Activated T-helper 9 cell treated with anti-CD3 and anti-CD28 coated beads, Interleukin-2, amount 50 U/mL, for 16 hours (primary cell): ENCODE results near the gene EXOC6B.
"Not testable (repeated sequence)": the region's sequence is repeated elsewhere in the genome, so short reads cannot be mapped to it uniquely, and the experiment has no call there.

Experiments
- DNase-seq: peaks from one replicate; pipeline ENCODE4 v3.0.0-alpha.2; 2020; ENCODE audit warnings: low read depth

EXOC6B gene

DNA sequence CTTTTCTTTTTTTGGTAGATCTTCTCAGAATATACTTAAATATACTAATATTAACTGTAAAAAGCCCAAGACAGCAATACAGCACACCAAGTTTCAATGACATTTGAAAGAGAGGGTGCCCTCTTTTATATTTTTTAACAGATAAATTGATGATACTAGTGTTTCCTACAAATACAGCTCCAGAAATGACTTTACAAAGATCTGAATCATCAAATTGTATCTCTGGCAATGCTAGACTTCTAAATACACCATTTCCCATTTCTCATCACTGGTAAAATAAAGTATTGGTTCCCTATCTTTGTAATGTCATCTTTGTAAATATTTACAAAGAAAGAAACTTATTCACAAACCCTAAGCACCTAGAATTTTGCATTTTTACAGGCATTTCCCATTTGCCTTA is 281.3 kb downstream of the EXOC6B start:
- DNase-seq: no peak

DNA sequence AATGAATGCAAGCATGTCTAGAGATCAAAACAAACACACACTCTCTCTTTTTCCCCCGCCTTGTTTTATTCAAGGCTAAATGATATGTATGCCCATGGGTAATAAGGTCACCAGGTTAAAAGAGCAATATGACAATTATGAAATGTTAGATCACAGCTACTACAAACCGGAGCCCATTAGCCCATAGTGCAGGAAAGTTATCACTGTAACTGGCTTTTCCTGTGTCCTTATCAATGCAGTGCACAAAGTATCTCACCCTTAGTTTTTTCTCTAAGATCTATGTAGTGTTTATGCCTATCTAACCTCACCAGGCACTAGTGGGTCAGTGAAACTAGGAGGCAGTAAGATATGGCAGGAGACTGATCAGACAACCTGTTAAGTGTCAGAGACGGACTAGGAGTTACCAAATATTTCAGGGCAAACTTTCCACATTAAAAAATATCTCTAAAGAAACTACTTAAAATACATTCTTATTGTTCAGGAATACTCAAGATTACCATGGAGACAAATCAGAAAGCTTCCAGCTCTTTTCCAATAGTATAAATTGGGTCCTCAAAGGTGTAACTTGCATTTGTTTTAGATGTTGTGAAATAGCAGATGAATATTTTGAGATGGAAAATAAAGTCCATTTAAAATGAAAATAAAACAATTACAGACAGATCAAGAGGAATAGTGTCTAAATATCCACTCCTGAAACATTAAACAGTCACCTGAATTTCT is 282.2 kb downstream of the EXOC6B start:
- DNase-seq: no peak

DNA sequence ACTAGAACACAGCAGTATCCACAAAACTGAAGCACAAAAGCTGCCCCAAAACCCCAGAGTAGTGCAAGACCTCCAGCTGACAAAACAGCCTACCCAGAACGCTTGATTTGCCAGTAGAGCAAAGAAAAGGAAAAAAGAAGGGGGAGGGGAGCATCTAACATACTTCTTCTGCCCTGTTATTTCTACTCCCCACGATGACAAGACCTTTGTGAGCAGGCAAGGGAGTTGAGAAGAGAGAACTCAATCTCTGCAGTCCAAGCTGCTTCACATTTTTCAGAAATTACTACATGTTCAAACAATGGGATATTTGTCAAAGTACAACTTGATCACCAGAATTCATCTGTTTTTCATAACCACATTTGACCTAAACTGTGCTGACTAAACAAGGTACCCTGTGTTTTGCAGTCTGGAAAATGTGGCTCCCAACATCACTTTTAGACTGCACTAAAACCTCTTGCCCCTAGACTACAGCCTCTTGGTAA is 286.7 kb downstream of the EXOC6B start:
- no peak for DNase-seq

DNA sequence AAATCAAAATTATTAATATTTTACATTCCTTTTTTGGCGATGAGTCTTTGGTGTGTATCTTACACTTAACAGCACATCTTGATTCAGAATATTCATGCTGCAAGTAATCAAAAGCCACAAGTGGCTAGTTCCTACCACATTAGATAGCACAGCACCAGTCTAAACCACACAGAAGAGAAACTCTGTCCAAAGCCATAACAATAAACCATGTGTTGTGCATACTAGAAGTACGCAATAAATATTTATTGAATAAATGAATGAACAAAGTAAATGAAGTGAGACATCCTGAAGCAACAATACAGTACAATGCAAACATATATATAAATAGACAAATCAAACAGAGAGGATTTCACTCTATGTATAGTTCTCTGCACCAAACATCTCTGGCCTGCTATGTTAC is 287.3 kb downstream of the EXOC6B start:
- no peak for DNase-seq

DNA sequence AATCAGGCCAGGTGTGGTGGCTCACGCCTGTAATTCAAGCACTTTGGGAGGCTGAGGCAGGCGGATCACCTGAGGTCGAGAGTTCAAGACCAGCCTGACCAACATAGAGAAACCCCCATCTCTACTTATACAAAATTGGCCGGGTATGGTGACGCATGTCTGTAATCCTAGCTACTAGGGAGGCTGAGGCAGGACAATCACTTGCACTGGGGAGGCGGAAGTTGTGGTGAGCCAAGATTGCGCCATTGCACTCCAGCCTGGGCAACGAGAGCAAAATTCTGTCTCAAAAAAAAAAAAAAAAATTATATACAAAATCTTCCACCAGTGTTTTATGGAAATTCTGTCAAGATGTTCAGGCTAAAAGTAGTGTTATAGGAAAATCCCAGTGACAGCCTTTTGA is 290.2 kb downstream of the EXOC6B start:
- not testable (repeated sequence) for DNase-seq

DNA sequence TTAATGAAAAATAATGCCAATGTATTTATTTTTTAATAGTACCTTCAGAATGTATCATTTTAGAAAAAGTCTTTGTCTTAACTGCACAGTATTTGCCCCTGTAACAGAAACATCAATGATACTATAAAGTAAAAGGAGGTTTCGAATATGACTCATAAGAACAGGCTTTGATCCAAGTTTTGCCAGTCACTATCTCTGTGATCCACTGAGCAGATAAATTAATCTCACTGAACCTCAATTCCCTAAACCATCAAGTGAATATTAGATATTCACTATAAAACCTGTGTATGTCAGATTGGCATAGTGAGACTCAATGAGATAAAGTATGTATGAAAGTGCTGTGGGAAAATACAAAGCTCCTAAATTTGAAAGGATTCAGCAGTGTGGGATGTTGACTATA is 292.1 kb downstream of the EXOC6B start:
- no peak for DNase-seq

DNA sequence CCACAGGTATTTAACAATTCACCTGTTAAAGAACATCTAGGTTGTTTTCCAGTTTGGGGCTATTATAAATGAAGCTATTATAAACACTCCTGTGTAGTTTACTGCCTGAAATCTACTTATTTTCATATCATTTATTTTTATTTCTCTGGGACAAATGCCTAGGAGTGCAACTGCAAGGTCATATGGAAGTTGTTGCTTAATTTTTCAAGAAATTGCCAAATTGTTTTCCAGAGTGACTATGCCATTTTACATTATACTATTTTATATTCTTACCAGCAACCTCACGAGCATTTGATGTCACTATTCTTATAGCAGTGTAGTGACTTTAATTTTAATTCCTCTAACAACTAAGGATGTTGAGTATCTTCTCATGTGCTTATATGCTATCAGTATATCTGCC is 298.4 kb downstream of the EXOC6B start:
- DNase-seq: no peak

DNA sequence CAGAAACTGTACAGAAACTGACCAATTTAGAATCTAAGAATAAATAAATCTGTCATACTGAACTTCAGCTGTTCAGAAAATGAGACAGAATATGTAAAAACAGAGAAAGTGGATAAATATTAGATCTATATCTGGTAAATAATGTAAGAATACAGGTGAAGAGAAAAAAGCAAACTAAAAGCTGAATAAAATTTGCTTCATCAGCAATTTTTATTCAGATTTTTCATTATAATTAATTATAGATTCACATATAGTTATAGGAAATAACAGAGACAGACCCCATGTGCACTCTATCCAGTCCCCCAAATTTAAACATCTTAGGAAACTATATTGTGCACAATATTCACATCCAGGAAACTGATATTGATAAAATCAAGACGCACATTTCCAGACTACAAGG is 299.2 kb downstream of the EXOC6B start:
- no peak for DNase-seq

DNA sequence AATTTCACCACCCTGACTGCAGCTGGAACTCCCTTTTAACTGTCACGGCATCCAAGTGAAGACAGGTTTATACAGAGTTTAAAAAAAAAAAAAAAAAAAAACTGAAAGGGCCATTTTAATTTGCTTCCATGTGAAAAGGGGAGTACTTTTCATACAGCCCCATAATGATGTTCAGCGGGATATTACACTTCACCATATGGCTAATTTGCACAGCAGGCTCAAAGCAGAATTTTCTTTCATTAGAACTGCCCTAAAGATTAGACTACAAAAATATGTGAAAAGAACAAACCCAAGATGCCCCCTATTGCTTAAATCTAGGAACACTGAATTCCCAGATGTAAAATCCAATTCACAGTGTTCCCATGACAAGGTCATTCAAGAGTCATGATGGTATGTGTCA is 301.8 kb downstream of the EXOC6B start:
- no peak for DNase-seq

DNA sequence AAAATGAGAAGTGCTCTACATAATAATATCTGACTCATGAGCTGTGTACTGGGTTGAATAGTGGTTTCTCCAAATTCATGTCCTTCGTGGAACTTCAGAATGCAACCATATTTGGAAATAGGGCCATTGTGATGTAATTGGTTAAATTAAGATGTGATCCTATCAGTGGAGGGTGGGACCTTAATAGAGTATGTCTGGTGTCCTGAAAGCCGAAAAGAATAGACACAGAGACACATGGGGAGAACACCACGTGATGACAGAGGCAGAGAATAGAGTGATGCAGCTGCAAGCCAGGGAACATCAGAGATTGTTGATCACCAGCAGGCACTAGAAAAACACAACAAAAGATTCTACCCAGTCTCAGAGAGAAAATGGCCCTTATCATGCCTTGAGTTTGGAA is 310.1 kb downstream of the EXOC6B start:
- no peak for DNase-seq

DNA sequence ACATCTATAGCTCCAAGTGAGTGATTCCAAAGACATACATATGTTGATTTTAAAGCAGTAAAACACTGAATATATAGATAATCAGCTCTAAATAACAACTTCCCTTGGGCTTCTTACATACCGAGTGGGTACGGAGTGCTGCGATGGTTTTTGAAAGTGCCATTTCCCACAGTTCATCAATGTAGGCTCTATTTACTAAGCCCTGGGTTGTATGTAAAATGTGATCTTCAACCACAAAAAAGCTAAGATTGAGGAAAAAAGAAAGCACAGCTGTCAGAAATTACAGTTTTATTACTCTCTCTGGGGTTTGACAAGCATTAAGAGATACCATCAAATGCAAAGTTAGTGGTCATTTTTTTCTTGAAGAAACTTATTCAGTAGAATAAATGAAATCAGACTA is 312.8 kb downstream of the EXOC6B start:
- no peak for DNase-seq

DNA sequence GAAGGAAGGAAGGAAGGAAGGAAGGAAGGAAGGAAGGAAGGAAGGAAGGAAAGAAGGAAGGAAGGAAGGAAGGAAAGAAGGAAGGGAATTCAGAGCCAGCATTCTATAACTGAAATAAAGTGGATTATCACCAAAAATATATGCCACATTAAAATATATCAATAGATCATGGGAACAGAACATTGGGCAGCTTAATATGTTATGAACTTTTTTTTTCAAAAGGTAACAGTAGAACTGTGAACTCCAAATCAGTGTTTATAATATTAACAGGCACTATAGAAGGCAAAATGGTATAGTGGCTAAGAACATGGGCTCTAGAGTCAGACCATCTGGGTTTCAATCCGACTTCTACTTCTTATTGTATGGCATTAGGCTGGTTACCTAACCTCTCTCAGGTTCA is 313.5 kb downstream of the EXOC6B start:
- no peak for DNase-seq

DNA sequence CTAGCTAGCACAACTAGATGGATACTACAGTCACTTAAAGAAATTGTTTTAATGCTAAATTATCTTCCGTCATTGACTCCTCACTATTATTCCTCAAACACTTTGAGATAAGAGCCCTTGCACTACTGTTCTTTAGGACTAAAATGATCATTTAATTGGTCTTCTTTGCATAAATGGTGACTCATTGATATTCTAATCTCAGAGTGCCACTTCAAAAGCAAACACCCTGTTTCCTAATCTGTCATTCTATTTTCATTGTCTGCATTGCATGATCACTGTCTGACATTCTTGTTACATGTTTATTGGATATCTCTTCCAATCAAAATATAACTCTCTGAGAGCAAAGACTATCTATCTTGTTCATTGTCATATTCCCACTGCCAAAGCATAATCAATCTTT is 313.9 kb downstream of the EXOC6B start:
- no peak for DNase-seq

DNA sequence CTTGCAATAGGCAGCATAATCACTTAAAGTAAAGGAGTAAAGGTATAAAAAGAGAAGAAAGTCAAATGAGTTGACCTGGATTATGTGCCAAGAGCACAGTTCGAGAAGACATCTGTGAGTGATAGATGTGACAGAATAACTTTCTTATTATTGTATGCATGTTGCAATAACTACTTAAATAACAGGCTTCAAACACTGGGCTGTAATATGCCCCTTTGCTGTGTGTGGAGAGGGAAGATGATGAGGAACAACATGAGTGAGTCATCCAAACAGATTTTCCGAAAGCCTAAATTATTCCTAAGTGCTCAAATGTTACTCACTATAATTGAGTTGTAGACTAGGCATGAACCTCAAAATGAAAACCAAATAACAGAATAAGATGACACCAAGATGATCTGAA is 328.1 kb downstream of the EXOC6B start:
- DNase-seq: no peak

DNA sequence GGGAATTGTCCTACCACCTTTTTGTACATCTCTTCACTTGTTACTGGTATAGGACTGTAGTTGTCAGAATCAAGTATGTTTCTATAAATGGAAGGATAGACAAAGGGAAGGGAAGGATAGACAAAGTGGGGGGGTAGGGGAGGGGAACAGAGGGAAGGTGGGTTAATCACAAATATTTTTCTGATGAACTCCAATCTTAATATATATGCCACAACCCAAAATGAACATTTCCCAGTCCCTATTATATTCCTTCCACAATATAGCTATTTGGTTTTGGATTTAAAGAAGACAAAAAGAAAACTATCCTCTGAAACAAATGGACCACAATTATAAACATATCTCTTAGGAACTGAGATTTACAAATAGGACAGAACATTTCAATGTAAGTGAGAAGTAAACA is 329.4 kb downstream of the EXOC6B start:
- no peak for DNase-seq

DNA sequence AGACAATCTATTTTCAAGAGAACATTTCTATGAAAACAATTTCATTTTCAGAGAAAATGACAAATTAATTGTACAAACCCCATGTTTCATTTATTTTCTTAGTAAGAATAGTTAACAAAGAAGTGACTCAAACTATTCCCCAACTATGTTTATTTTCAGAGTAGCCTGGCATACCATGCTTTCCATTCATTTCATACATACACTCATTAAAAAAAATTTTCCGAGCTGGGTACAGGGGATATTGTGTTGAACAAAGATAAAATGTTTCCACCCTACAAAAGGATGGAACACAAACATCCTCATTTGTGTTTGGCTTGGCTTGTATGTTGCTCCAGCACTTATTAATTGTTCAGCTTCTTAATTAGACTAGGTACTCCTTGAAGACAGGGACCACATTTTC is 331.4 kb downstream of the EXOC6B start:
- no peak for DNase-seq

DNA sequence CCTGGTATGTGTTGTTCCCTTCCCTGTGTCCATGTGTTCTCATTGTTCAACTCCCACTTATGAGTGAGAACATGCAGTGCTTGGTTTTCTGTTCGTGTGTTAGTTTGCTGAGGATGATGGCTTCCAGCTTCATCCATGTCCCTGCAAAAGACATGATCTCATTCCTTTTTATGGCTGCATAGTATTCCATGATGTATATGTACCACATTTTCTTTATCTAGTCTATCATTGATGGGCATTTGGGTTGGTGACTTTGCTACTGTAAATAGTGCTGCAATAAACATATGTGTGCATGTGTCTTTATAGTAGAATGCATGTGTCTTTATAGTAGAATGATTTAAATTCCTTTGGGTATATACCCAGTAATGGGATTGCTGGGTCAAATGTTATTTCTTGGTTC is 341.2 kb downstream of the EXOC6B start:
- not testable (repeated sequence) for DNase-seq

DNA sequence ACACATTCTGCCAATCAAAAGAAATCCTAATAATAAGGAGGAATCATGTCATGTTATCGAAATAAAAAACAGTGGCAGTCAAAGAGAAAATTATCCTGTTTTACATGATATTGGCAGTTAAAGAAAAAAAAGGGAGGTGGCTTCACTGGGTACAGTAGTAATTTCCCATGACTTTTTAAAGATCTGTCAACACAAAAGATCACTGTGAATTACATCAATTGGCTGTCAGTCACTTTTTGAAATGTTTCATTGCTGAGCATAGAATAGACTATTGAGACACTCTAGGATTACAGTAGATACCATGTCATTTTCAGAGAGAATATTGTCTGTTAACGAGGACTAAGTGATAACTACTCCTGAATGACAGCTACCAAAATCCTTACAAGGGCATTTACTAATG is 342.5 kb downstream of the EXOC6B start:
- DNase-seq: no peak

DNA sequence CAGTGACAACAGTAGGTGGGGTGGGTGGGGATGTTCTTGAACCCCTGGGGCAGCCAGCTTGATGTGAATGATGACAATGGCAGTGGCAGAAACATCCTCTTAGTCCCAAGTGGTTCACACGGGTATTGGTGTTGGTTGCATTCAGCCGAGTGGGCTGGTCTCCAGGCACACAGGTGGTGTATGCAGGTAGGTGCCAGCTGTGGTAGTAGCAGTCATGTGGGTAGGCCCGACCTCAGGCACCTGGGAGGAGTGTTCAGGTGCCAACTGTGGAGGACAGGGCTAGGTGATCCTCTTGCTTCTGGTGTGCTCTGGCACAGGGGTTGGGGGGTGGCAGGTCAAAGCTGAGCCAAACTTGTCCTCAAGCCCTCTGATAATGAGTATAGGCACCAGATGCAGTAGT is 350.6 kb downstream of the EXOC6B start:
- no peak for DNase-seq

DNA sequence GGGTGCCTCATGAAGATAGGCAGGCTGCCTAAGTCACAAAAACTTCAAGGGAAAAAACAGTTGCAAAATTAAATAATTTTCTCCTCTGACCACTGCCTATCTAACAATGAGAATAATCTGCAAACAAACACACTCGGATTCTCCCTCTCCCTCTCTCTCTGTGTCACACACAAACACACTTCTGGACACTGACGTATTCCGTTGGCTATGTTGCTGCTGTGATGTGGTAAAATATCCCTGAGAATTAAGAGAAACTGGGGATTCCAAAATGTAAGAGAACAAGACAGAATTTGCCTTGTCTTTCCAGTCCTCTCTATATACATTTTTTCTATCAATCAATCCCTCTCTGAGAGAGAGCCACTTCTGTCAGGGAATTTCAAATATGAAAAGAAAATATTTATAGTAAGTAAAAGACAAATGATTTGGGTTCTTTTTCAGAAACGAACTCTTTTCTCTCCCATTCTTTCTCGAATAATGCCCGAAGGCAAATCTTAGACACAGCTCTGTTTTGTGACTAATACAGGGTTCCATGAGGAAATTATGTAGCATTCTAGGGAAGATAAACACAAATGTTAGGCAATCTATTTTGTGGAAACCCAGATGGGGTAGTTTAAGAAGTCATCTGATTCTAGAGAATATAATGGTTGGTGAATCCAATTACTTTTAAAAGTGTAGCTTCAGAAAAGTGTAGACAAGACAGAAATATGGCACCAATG is 367.9 kb downstream of the EXOC6B start:
- no peak for DNase-seq

DNA sequence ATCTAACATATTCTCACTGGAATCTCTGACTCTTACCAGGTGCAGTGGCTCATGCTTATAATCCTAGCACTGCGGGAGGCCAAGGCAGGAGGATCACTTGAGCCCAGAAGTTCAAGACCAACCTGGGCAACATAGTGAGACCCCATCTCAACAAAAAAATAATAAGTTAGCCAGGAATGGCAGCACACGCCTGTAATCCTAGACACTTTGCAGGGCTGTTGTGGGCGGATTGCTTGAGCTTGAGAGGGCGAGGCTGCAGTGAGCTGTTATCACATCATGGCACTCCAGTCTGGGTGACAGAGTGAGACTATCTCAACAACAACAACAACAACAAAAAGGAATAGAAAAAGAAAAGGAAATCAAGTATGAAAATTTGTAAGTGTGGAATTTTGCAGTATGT is 371.6 kb downstream of the EXOC6B start:
- no peak for DNase-seq

DNA sequence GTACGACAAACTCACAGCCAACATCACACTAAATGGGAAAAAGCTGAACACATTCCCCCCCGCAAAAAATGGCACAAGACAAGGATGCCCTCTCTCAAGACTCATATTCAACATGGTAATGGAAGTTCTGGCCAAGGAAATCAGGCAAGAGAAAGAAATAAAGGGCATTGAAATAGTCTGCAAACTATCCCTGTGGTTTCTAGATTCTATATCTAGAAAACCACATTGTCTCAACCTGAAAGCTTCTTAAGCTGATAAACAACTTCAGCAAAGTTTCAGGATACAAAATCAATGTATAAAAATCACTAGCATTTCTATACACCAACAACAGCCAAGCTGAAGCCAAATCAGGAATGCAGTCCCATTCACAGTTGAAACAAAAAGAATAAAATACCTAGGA is 383.6 kb downstream of the EXOC6B start:
- DNase-seq: no peak

DNA sequence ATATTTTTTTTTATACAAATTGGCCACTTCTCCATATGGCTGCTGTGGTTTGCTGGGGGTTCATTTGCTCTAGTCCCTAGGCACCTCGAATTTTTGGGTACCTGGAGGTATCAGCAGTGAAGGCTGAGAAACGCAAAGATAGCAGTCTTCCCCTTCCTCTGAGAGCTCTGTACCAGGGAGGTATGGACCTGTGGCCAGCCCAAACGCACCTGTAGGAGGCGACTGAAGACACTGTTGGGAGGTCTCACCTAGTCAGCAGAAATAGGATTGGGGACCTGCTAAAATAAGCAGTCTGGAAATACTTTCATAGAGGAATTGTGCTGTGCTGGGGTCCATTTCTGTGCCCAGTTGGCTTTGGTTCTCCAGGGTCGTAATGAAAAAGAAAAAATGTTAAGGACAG is 385.9 kb downstream of the EXOC6B start:
- no peak for DNase-seq

DNA sequence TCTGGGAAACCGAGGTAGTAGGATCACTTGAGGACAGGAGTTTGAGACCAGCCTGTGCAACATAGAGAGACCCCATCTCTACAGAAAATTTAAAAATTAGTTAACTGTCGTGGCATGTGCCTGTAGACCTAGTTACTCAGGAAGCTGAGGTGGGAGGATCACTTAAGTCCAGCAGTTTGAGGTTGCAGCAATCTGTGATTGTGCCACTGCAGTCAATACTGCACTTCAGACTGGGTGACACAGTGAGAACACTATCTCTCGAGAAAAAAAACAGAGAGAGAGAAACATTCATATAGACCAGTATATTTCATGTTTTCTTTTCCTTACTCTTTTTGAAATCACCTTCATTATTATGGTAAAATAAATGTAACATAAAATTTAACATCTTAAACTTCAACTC is 387.5 kb downstream of the EXOC6B start:
- no peak for DNase-seq
